Endothelial cell of umbilical vein (primary cell): ENCODE data around the gene USP28. TPM values are rescaled to one million over a fixed set of nuclear protein-coding genes. Genes with fewer than 3 reads are reported as not detected.

Experiments
- BruUV-seq: library from RNA; stranded (reverse); fragments of 400-500 nt; replicated peaks from 2 replicates; lab custom pipeline; 2021; lab: Mats Ljungman, UMichigan
- CTCF ChIA-PET: fragments of 300-600, 350-600 bp; sonication (Branson Sonifier 250); formaldehyde crosslinking; loops from one replicate; lab custom pipeline; 2021; ENCODE audit warnings: antibody characterized with exemption, inconsistent platforms; lab: Charles Lee
- POLR2A ChIA-PET: fragments of 300-600, 350-600 bp; sonication (Branson Sonifier 250); formaldehyde crosslinking; loops from one replicate; lab custom pipeline; 2021; ENCODE audit warnings: antibody characterized with exemption, inconsistent platforms; lab: Charles Lee
- DNase-seq: peaks from one replicate; pipeline ENCODE4 v3.0.0-alpha.2; 2011; ENCODE audit warnings: low read depth, low spot score
- FAIRE-seq: peaks from 2 replicates; lab custom pipeline; 2011; peaks lifted over from hg19 to GRCh38; lab: Jason Lieb, UNC
- H2AFZ ChIP-seq: 2 replicates; pipeline ENCODE4 v1.6.0; 2012; ENCODE audit warnings: low read depth, low read length, control low read depth, inconsistent platforms
- H3K27ac ChIP-seq: 2 replicates; pipeline ENCODE4 v1.5.1; 2011; ENCODE audit warnings: low read depth, mild to moderate bottlenecking, control low read depth, low read length, moderate library complexity; ENCODE audit not compliant: insufficient read depth
- H3K27me3 ChIP-seq, 2 experiments: 2 replicates each; pipeline versions ENCODE4 v1.6.0 to v1.6.1; 2011; ENCODE audit warnings: low read length in 2 of 2, mixed read lengths in 1 of 2; ENCODE audit not compliant: control insufficient read depth in 2 of 2, insufficient read depth in 2 of 2
- H3K36me3 ChIP-seq, 2 experiments: 2 replicates in 1 of 2; 3 replicates in 1 of 2; pipeline ENCODE4 v1.5.1; 2011; ENCODE audit warnings: low read length in 2 of 2, mild to moderate bottlenecking in 1 of 2, moderate library complexity in 1 of 2; ENCODE audit not compliant: control insufficient read depth in 2 of 2, insufficient read depth in 2 of 2; ENCODE audit errors: extremely low read depth in 1 of 2
- H3K4me1 ChIP-seq: 3 replicates; pipeline ENCODE4 v1.5.1; 2011; ENCODE audit warnings: mild to moderate bottlenecking, low read length; ENCODE audit not compliant: control insufficient read depth, insufficient read depth; ENCODE audit errors: extremely low read depth
- H3K4me2 ChIP-seq: 2 replicates; pipeline ENCODE4 v1.6.1; 2011; ENCODE audit warnings: low read length, control low read depth, mixed read lengths; ENCODE audit not compliant: insufficient read depth
- H3K4me3 ChIP-seq, 3 experiments: fragments of 200-600 bp in 1 of 3; sonication (generic), shearing (Covaris generic) in 1 of 3; replicated peaks in 1 of 3; 2 replicates each; pipeline ENCODE4 v1.5.1; 2011 to 2016; ENCODE audit warnings: control low read depth in 3 of 3, low read length in 3 of 3, mild to moderate bottlenecking in 2 of 3, inconsistent platforms in 1 of 3, low read depth in 1 of 3, moderate library complexity in 1 of 3; ENCODE audit not compliant: insufficient read depth in 1 of 3
- H3K79me2 ChIP-seq: 2 replicates; pipeline ENCODE4 v1.6.0; 2012; ENCODE audit warnings: low read length, inconsistent platforms; ENCODE audit not compliant: control insufficient read depth, insufficient read depth
- H3K9ac ChIP-seq: replicated peaks from 2 replicates; pipeline ENCODE3; 2011; ENCODE audit warnings: low read length, control low read depth; ENCODE audit not compliant: insufficient read depth; ENCODE audit errors: extremely low read depth
- H3K9me1 ChIP-seq: replicated peaks from 3 replicates; pipeline ENCODE4 v1.6.0; 2011; ENCODE audit warnings: mild to moderate bottlenecking, low read length; ENCODE audit not compliant: control insufficient read depth, insufficient read depth; ENCODE audit errors: extremely low read depth
- H3K9me3 ChIP-seq: replicated peaks from 2 replicates; pipeline ENCODE4 v1.5.1; 2012; ENCODE audit warnings: low read length, inconsistent platforms; ENCODE audit not compliant: control insufficient read depth, insufficient read depth
- H4K20me1 ChIP-seq: replicated peaks from 2 replicates; pipeline ENCODE3; 2011; ENCODE audit warnings: mild to moderate bottlenecking, low read length; ENCODE audit not compliant: control insufficient read depth, insufficient read depth; ENCODE audit errors: extremely low read depth
- EZH2 ChIP-seq: IDR thresholded peaks from 2 replicates; pipeline ENCODE4 v1.6.1; 2012; ENCODE audit warnings: borderline replicate concordance, low read depth, mild to moderate bottlenecking, moderate library complexity, low read length, inconsistent platforms; ENCODE audit not compliant: severe bottlenecking
- FOS ChIP-seq: IDR thresholded peaks from 2 replicates; pipeline ENCODE4 v1.6.1; 2011; ENCODE audit warnings: mild to moderate bottlenecking, low read length, moderate library complexity, borderline replicate concordance; ENCODE audit not compliant: insufficient read depth
- GATA2 ChIP-seq: IDR thresholded peaks from 2 replicates; pipeline ENCODE4 v1.7.0; 2011; ENCODE audit warnings: low read depth, mild to moderate bottlenecking, moderate library complexity, mixed read lengths, low read length; ENCODE audit not compliant: insufficient read length, insufficient read depth
- JUN ChIP-seq: IDR thresholded peaks from 2 replicates; pipeline ENCODE4 v1.6.1; 2011; ENCODE audit warnings: borderline replicate concordance, low read depth; ENCODE audit not compliant: insufficient read length, insufficient read depth
- MYC ChIP-seq: IDR thresholded peaks from one replicate; pipeline ENCODE4 v1.6.1; 2011; ENCODE audit warnings: mild to moderate bottlenecking, low read depth, low read length
- POLR2A ChIP-seq: IDR thresholded peaks from 2 replicates; pipeline ENCODE4 v1.6.1; 2012; ENCODE audit warnings: low read depth, mild to moderate bottlenecking, control low read depth, low read length
- POLR2AphosphoS5 ChIP-seq: IDR thresholded peaks from 2 replicates; pipeline ENCODE4 v1.6.1; 2012; ENCODE audit warnings: low read depth, mild to moderate bottlenecking, control low read depth, low read length, moderate library complexity; ENCODE audit not compliant: insufficient read depth
- dilution Hi-C: fragments of 300-500 bp; cut with MboI; formaldehyde crosslinking; loops from one replicate; pipeline ENCODE4 v1.15.0; 2019; ENCODE audit warnings: low sequenced_read_pairs; ENCODE audit not compliant: extremely low pct_ligation_motif_present
- intact Hi-C: fragments of 100-400 bp; cut with micrococcal nuclease; formaldehyde crosslinking; loops from one replicate; pipeline ENCODE4 v1.10.0; 2022
- polyA plus RNA-seq, 4 experiments: library from polyadenylated mRNA; depleted of rRNA in 3 of 4; stranded (reverse) in 3 of 4; unstranded in 1 of 4; fragments of >200 nt; gene quantifications; 2 replicates each; pipeline versions ENCODE4 v1.2.1 to v1.2.3, GENCODE V29; 2011 to 2012; ENCODE audit warnings: missing spikeins in 1 of 4
- total RNA-seq: library from RNA; stranded (reverse); gene quantifications from 2 replicates; pipeline ENCODE4 v1.2.3, GENCODE V29; 2021
- TF ChIP-seq, protein P1 (sequence below), 2 donors: IDR thresholded peaks; 1 replicate in 1 of 2; 2 replicates in 1 of 2; pipeline ENCODE4 v1.5.1; 2011; ENCODE audit warnings: low read length in 2 of 2, mild to moderate bottlenecking in 2 of 2, moderate library complexity in 2 of 2, control low read depth in 1 of 2, inconsistent platforms in 1 of 2, low read depth in 1 of 2; ENCODE audit not compliant: insufficient read depth in 1 of 2; ENCODE audit errors: extremely low read depth in 1 of 2
- TF ChIP-seq, protein P2 (sequence below): IDR thresholded peaks from 2 replicates; pipeline ENCODE4 v1.6.1; 2011; ENCODE audit not compliant: insufficient read depth, insufficient read length

Gene USP28
- total and polyA plus RNA-seq, 2 donors (not counting 3 experiments of a cell fraction or from before 2014, with no cell fraction given): 19.2 to 29.6 TPM

DNA sequence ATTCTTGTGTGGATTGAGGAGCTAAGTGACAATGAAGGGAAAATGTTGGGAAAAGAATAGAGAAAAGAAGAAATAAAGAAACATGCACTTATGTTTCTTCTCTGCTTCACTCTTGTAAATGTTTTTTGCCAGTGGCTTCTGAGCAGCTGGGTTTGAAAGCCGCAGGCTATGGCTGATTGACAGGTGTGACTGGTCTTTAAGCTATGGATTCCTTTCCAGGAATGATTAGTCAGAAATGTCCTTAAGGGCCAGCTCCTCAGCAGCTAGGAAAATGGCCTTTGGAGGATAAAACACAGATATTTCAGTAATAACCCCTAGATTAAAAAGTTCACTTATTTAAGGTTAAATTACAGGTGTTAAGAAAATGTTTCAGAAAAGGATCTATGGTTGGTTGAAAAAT is 6.5 kb upstream of the USP28 start:
- dilution Hi-C loops: no loop called here
- intact Hi-C loops: no loop called here
- H3K36me3 ChIP-seq: no peaks in the 10 kb centered on the region
- H3K27ac ChIP-seq: no peak overlapping the region
- no peak for DNase-seq
- ChIA-PET CTCF (interaction anchor here (0.8 to 4.4 kb wide), 2 partner anchors 14 to 379 kb away, joined by 3 to 28 read pairs; no protein-coding TSS in a partner anchor), POLR2A (no interaction called here)
- TF ChIP-seq, protein P1, sequence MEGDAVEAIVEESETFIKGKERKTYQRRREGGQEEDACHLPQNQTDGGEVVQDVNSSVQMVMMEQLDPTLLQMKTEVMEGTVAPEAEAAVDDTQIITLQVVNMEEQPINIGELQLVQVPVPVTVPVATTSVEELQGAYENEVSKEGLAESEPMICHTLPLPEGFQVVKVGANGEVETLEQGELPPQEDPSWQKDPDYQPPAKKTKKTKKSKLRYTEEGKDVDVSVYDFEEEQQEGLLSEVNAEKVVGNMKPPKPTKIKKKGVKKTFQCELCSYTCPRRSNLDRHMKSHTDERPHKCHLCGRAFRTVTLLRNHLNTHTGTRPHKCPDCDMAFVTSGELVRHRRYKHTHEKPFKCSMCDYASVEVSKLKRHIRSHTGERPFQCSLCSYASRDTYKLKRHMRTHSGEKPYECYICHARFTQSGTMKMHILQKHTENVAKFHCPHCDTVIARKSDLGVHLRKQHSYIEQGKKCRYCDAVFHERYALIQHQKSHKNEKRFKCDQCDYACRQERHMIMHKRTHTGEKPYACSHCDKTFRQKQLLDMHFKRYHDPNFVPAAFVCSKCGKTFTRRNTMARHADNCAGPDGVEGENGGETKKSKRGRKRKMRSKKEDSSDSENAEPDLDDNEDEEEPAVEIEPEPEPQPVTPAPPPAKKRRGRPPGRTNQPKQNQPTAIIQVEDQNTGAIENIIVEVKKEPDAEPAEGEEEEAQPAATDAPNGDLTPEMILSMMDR (IDR thresholded peaks at IDR 0.05; ENCODE audit: extremely low read depth in 1 of 2, insufficient read depth in 1 of 2, low read depth in 1 of 2, low read length in 2 of 2): no peak
- TF ChIP-seq GATA2 (no peak), FOS (no peak), JUN (no peak), EZH2 (no peak), MYC (no peak), POLR2A (no peak), POLR2AphosphoS5 (no peak)
- TF ChIP-seq, protein P2, sequence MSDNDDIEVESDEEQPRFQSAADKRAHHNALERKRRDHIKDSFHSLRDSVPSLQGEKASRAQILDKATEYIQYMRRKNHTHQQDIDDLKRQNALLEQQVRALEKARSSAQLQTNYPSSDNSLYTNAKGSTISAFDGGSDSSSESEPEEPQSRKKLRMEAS: no peak
- no peak overlapping the region for H3K4me3 ChIP-seq
- H3K27me3 ChIP-seq: no peaks in the 10 kb centered on the region
- no peak overlapping the region for H3K9ac ChIP-seq
- peaks cover 5% of the 10 kb centered on the region for H3K4me1 ChIP-seq
- H3K4me2 ChIP-seq: no peak overlapping the region
- H3K79me2 ChIP-seq: no peaks in the 10 kb centered on the region
- no peaks in the 10 kb centered on the region for H4K20me1 ChIP-seq
- no peaks in the 10 kb centered on the region for H3K9me3 ChIP-seq
- H2AFZ ChIP-seq: no peak overlapping the region
- FAIRE-seq: no peak
- H3K9me1 ChIP-seq: no peaks in the 10 kb centered on the region
- BruUV-seq: no TSS peak
